ENCODE results near the gene TRIM40.

- TF ChIP-seq CTCF (IDR thresholded peaks at IDR 0.05; ENCODE audit: poor library complexity) (no peak), EZH2phosphoT487 (IDR thresholded peaks at IDR 0.05; ENCODE audit: low read depth, severe bottlenecking, unreplicated experiment) (no peak), EZH2 (IDR thresholded peaks at IDR 0.05; ENCODE audit: borderline replicate concordance) (no peak)
Observed at GRCh38 chr6:30100154-30100553, 35.8 kb upstream of the TRIM40 start.
